Transverse colon (tissue), 4 donors: Measurements from ENCODE around the gene TUBE1.

ENCODE experiments used
- CTCF ChIP-seq, 5 experiments: fragments of 200-600 bp in 3 of 5; fragments of 450-650 bp in 2 of 5; sonication (generic) in 3 of 5; IDR thresholded peaks; 1 replicate in 2 of 5; 2 replicates in 3 of 5; pipeline ENCODE4 v1.5.1; 2016 to 2017; ENCODE audit warnings: antibody characterized with exemption in 5 of 5, inconsistent platforms in 3 of 5, mild to moderate bottlenecking in 2 of 5, moderate library complexity in 1 of 5
- EP300 ChIP-seq: sonication (generic); formaldehyde crosslinking; IDR thresholded peaks from one replicate; pipeline ENCODE4 v1.6.1; 2017; ENCODE audit warnings: antibody characterized with exemption, low read depth
- POLR2A ChIP-seq: fragments of 450-650 bp; IDR thresholded peaks from one replicate; pipeline ENCODE4 v1.6.1; 2016; ENCODE audit warnings: antibody characterized with exemption, mild to moderate bottlenecking, moderate library complexity
- POLR2AphosphoS5 ChIP-seq, 3 donors: sonication (generic); formaldehyde crosslinking; IDR thresholded peaks; one replicate each; pipeline ENCODE4 v1.6.1; 2016; ENCODE audit warnings: antibody characterized with exemption in 3 of 3

- no peak for TF ChIP-seq CTCF (IDR thresholded peaks at IDR 0.05)
- TF ChIP-seq POLR2AphosphoS5 (IDR thresholded peaks at IDR 0.05): no peak
- no peak for TF ChIP-seq EP300
- no peak for TF ChIP-seq POLR2A
Measured at GRCh38 chr6:112113431-112113830, 26.1 kb upstream of the TUBE1 start.
